Chondrocyte (in vitro differentiated cells): ENCODE results near the gene SNX14. TPM values are rescaled to one million over a fixed set of nuclear protein-coding genes. Genes with fewer than 3 reads are reported as not detected.

ENCODE experiments used
- DNase-seq: peaks from one replicate; pipeline ENCODE4 v3.0.0; 2021; ENCODE audit warnings: mixed read lengths, low spot score
- H3K27ac Mint-ChIP-seq: one replicate; pipeline ENCODE4 v1.8.0; 2021; ENCODE audit warnings: mild to moderate bottlenecking, moderate library complexity, mixed read lengths; ENCODE audit not compliant: unreplicated experiment
- H3K27me3 Mint-ChIP-seq: 2 replicates; pipeline ENCODE4 v1.8.0; 2021; ENCODE audit warnings: low read depth, mixed read lengths
- H3K36me3 Mint-ChIP-seq: 2 replicates; pipeline ENCODE4 v1.8.0; 2021; ENCODE audit warnings: low read depth, mixed read lengths
- H3K4me1 Mint-ChIP-seq: 2 replicates; pipeline ENCODE4 v1.8.0; 2021; ENCODE audit warnings: low read depth, mild to moderate bottlenecking, mixed read lengths
- H3K4me3 Mint-ChIP-seq: one replicate; pipeline ENCODE4 v1.8.0; 2021; ENCODE audit warnings: mild to moderate bottlenecking, moderate library complexity, mixed read lengths; ENCODE audit not compliant: unreplicated experiment
- H3K9me3 Mint-ChIP-seq: 2 replicates; pipeline ENCODE4 v1.8.0; 2021; ENCODE audit warnings: low read depth, mixed read lengths
- total RNA-seq: library from RNA; stranded (reverse); gene quantifications from 3 replicates; pipeline ENCODE4 v1.2.1, GENCODE V29; 2021
- TF ChIP-seq, protein P1 (sequence below): fragments of 200-600 bp; sonication (generic); IDR thresholded peaks from 2 replicates; pipeline ENCODE4 v1.5.0; 2021; ENCODE audit warnings: antibody characterized with exemption, mild to moderate bottlenecking, moderate library complexity

Gene SNX14
- total RNA-seq, 1 donor from 2014 or later = 70.8 TPM

GRCh38 chr6:85516168-85516567, 77.5 kb downstream of the SNX14 start:
- Mint-ChIP-seq H3K4me1 (peaks cover 4% of the 10 kb centered on the region), H3K9me3 (no peaks in the 10 kb centered on the region), H3K36me3 (peaks cover 33% of the 10 kb centered on the region), H3K27me3 (no peaks in the 10 kb centered on the region), H3K4me3 (no peak overlapping the region), H3K27ac (no peak overlapping the region)
- no peak for DNase-seq
- TF ChIP-seq, protein P1, sequence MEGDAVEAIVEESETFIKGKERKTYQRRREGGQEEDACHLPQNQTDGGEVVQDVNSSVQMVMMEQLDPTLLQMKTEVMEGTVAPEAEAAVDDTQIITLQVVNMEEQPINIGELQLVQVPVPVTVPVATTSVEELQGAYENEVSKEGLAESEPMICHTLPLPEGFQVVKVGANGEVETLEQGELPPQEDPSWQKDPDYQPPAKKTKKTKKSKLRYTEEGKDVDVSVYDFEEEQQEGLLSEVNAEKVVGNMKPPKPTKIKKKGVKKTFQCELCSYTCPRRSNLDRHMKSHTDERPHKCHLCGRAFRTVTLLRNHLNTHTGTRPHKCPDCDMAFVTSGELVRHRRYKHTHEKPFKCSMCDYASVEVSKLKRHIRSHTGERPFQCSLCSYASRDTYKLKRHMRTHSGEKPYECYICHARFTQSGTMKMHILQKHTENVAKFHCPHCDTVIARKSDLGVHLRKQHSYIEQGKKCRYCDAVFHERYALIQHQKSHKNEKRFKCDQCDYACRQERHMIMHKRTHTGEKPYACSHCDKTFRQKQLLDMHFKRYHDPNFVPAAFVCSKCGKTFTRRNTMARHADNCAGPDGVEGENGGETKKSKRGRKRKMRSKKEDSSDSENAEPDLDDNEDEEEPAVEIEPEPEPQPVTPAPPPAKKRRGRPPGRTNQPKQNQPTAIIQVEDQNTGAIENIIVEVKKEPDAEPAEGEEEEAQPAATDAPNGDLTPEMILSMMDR = no peak

GRCh38 chr6:85506441-85507093, 87.1 kb downstream of the SNX14 start:
- H3K27ac Mint-ChIP-seq = no peak overlapping the region
- H3K27me3 Mint-ChIP-seq = no peaks in the 10 kb centered on the region
- no peaks in the 10 kb centered on the region for H3K9me3 Mint-ChIP-seq
- TF ChIP-seq, protein P1 = no peak
- H3K4me3 Mint-ChIP-seq = no peak overlapping the region
- H3K36me3 Mint-ChIP-seq = peaks cover 28% of the 10 kb centered on the region
- H3K4me1 Mint-ChIP-seq = peaks cover 6% of the 10 kb centered on the region
- no peak for DNase-seq

GRCh38 chr6:85498596-85499258, 94.9 kb downstream of the SNX14 start:
- no peak for DNase-seq
- Mint-ChIP-seq H3K36me3 (peaks cover 21% of the 10 kb centered on the region), H3K27me3 (no peaks in the 10 kb centered on the region), H3K4me1 (peaks cover 33% of the 10 kb centered on the region), H3K9me3 (peaks cover 7% of the 10 kb centered on the region), H3K4me3 (no peak overlapping the region), H3K27ac (no peak overlapping the region)
- TF ChIP-seq, protein P1 = no peak

GRCh38 chr6:85496856-85497255, 96.8 kb downstream of the SNX14 start:
- Mint-ChIP-seq H3K9me3 (peaks cover 7% of the 10 kb centered on the region), H3K4me1 (peaks cover 31% of the 10 kb centered on the region), H3K27ac (no peak overlapping the region), H3K4me3 (no peak overlapping the region), H3K36me3 (peaks cover 18% of the 10 kb centered on the region), H3K27me3 (no peaks in the 10 kb centered on the region)
- TF ChIP-seq, protein P1 = no peak
- DNase-seq = no peak

GRCh38 chr6:85496009-85496579, 97.6 kb downstream of the SNX14 start:
- no peak for DNase-seq
- peaks cover 7% of the 10 kb centered on the region for H3K9me3 Mint-ChIP-seq
- H3K4me3 Mint-ChIP-seq = no peak overlapping the region
- no peaks in the 10 kb centered on the region for H3K27me3 Mint-ChIP-seq
- H3K27ac Mint-ChIP-seq = no peak overlapping the region
- TF ChIP-seq, protein P1 = no peak
- H3K36me3 Mint-ChIP-seq = peaks cover 18% of the 10 kb centered on the region
- H3K4me1 Mint-ChIP-seq = peaks cover 34% of the 10 kb centered on the region
